ENCODE results near the gene PCNX2. TPM values are rescaled to one million over a fixed set of nuclear protein-coding genes. Genes with fewer than 3 reads are reported as not detected.

PCNX2 gene
- total RNA-seq, 1 donor from 2014 or later = 5.5 TPM

GRCh38 chr1:232973652-232974611 lies 321.6 kb downstream of the PCNX2 start:
- no peak for DNase-seq (ENCODE audit: extremely low read depth, low read depth, low spot score)

- no peak for DNase-seq (ENCODE audit: extremely low read depth, low read depth, low spot score)
Measured at GRCh38 chr1:232970508-232970907, 325.0 kb downstream of the PCNX2 start.

GRCh38 chr1:232969799-232970198 lies 325.7 kb downstream of the PCNX2 start:
- no peak for DNase-seq (ENCODE audit: extremely low read depth, low read depth, low spot score)

- no peak for DNase-seq (ENCODE audit: extremely low read depth, low read depth, low spot score)
Measured at GRCh38 chr1:232968965-232969364, 326.6 kb downstream of the PCNX2 start.

GRCh38 chr1:232968391-232968790 lies 327.1 kb downstream of the PCNX2 start:
- DNase-seq (ENCODE audit: extremely low read depth, low read depth, low spot score) = no peak

GRCh38 chr1:232966663-232967062 lies 328.9 kb downstream of the PCNX2 start:
- no peak for DNase-seq (ENCODE audit: extremely low read depth, low read depth, low spot score)

GRCh38 chr1:232965912-232966217 lies 329.7 kb downstream of the PCNX2 start:
- DNase-seq (ENCODE audit: extremely low read depth, low read depth, low spot score) = no peak

GRCh38 chr1:232965124-232965911 lies 330.2 kb downstream of the PCNX2 start:
- DNase-seq (ENCODE audit: extremely low read depth, low read depth, low spot score) = no peak

- no peak for DNase-seq (ENCODE audit: extremely low read depth, low read depth, low spot score)
Measured at GRCh38 chr1:232964601-232965000, 330.9 kb downstream of the PCNX2 start.

- no peak for DNase-seq (ENCODE audit: extremely low read depth, low read depth, low spot score)
Measured at GRCh38 chr1:232962761-232963745, 332.5 kb downstream of the PCNX2 start.

- no peak for DNase-seq (ENCODE audit: extremely low read depth, low read depth, low spot score)
Measured at GRCh38 chr1:232958067-232958466, 337.5 kb downstream of the PCNX2 start.

GRCh38 chr1:232956081-232956480 lies 339.4 kb downstream of the PCNX2 start:
- DNase-seq (ENCODE audit: extremely low read depth, low read depth, low spot score) = no peak

- DNase-seq (ENCODE audit: extremely low read depth, low read depth, low spot score) = no peak
Measured at GRCh38 chr1:232954594-232955365, 340.7 kb downstream of the PCNX2 start.

- DNase-seq (ENCODE audit: extremely low read depth, low read depth, low spot score) = no peak
Measured at GRCh38 chr1:232952514-232953499, 342.7 kb downstream of the PCNX2 start.

GRCh38 chr1:232951605-232952004 lies 343.9 kb downstream of the PCNX2 start:
- DNase-seq (ENCODE audit: extremely low read depth, low read depth, low spot score) = no peak

GRCh38 chr1:232951180-232951579 lies 344.3 kb downstream of the PCNX2 start:
- no peak for DNase-seq (ENCODE audit: extremely low read depth, low read depth, low spot score)

GRCh38 chr1:232950197-232951176 lies 345.0 kb downstream of the PCNX2 start, which contains the start of gene NTPCR:
Gene NTPCR (plus strand): TSS chr1:232950611. CDS start chr1:232950711, 100 bp downstream.
- peak; percentile 69 for DNase-seq (ENCODE audit: extremely low read depth, low read depth, low spot score)
